Heart left ventricle (tissue), 11 donors: ENCODE data around the gene CCNT2. TPM values are rescaled to one million over a fixed set of nuclear protein-coding genes. Genes with fewer than 3 reads are reported as not detected.

Experiments used
- polyA plus RNA-seq, 2 donors: library from polyadenylated mRNA; stranded (reverse); fragments of 200-250 nt; gene quantifications; one replicate each; pipeline ENCODE4 v1.2.3, GENCODE V29; 2013
- total RNA-seq, 9 donors: library from RNA; depleted of rRNA in 2 of 9; stranded (reverse); fragments of >200 nt in 2 of 9; fragmentation: NEBNext Ultra II Directional in 3 of 9; extraction: Animal tissue kit (Norgen Biotek cat#: 25700) in 3 of 9; gene quantifications; one replicate each; pipeline versions ENCODE4 v1.1.0 to v1.2.4, GENCODE V29; 2016 to 2023
- donor health status: ischemic (EF 13 %, LVEDD 7.1; RV severe dilation, severe dysfunction).
- donor health status: healthy with polysubstance abuse.
- donor health status: DM: no; HTN: yes; CAD: no.
- donor health status: DM: no; HTN: no; CAD: no.
- donor health status: ischemic (EF 25% LVEDD 5.7; RV mildly dilated, moderate dysfunction).
- donor health status: healthy.
- donor health status: DM: yes; HTN: yes; CAD: no.
- donor health status: PGD.
- donor health status: nonischemic (EF 23%, LVEDD 6.1; RV moderate dilation, normal function).

The CCNT2 gene
- total and polyA plus RNA-seq, 11 donors: 6.7 to 26.8 (median 19.2) TPM

Other genes with a start within 250 kb of the CCNT2 start
- 1 to 10 TPM in 1 of 9 donors, under 1 TPM in 8; 0.14 to 1.4 (median 0.47) TPM for gene TMEM163, start 199.8 kb upstream of the CCNT2 start, total RNA-seq
- gene TMEM163, start 199.8 kb upstream of the CCNT2 start, polyA plus RNA-seq: 1 to 10 TPM in 1 of 2 donors, under 1 TPM in 1; 0.42 to 1.2 TPM
- gene ACMSD, start 80.2 kb upstream of the CCNT2 start, total RNA-seq: not detected
- not detected for gene ACMSD, start 80.2 kb upstream of the CCNT2 start, polyA plus RNA-seq
- gene MAP3K19, start 128.6 kb downstream of the CCNT2 start, total RNA-seq: not detected
- gene MAP3K19, start 128.6 kb downstream of the CCNT2 start, polyA plus RNA-seq: not detected
- gene RAB3GAP1, start 133.5 kb downstream of the CCNT2 start, total RNA-seq: 10 to 100 TPM; 40.6 to 63.6 (median 56.4) TPM
- gene RAB3GAP1, start 133.5 kb downstream of the CCNT2 start, polyA plus RNA-seq: 10 to 100 TPM; 16.7 to 47.2 TPM